HepG2 (cell line): Measurements from ENCODE around the gene SOX5. TPM values are rescaled to one million over a fixed set of nuclear protein-coding genes. Genes with fewer than 3 reads are reported as not detected.

ENCODE experiments used
- ATAC-seq: fragments of 200-7000 bp; cut with Tn5 transposase; 3 replicates; pipeline ENCODE4 v1.9.1; 2020; ENCODE audit warnings: mild to moderate bottlenecking, moderate library complexity
- BruUV-seq: library from RNA; stranded (reverse); fragments of 400-500 nt; replicated peaks from 2 replicates; lab custom pipeline; 2021; lab: Mats Ljungman, UMichigan
- CTCF ChIA-PET: fragments of 300-600 bp; formaldehyde crosslinking; extraction: SDS; loops from one replicate; lab custom pipeline; 2021; ENCODE audit warnings: low total read pairs, inconsistent platforms, low intra/inter-chr PET ratio; lab: Yijun Ruan, JAX
- POLR2A ChIA-PET: fragments of 350-600 bp; sonication (Branson Sonifier 250); formaldehyde crosslinking; loops from one replicate; lab custom pipeline; 2020; ENCODE audit warnings: antibody characterized with exemption, inconsistent platforms; lab: Yijun Ruan, JAX
- DNase-seq: peaks from one replicate; pipeline ENCODE4 v3.0.0-alpha.2; 2015; ENCODE audit warnings: low spot score
- FAIRE-seq: peaks from 3 replicates; lab custom pipeline; 2011; peaks lifted over from hg19 to GRCh38; lab: Jason Lieb, UNC
- H2AFZ ChIP-seq: one replicate; pipeline ENCODE4 v1.6.1; 2011; ENCODE audit warnings: low read length, inconsistent platforms
- H3K27ac ChIP-seq: fragments of 300-600 bp; 3 replicates; pipeline ENCODE4 v1.8.0; 2011; ENCODE audit warnings: mixed run types, mild to moderate bottlenecking, mixed read lengths, low read length, inconsistent platforms; ENCODE audit not compliant: insufficient read depth; ENCODE audit errors: extremely low read length
- H3K27me3 ChIP-seq, 2 experiments: fragments of 200-600 bp in 1 of 2; 2 replicates in 1 of 2; 3 replicates in 1 of 2; pipeline versions ENCODE4 v1.6.0 to v1.8.0; 2011; ENCODE audit warnings: low read length in 2 of 2, mild to moderate bottlenecking in 2 of 2, moderate library complexity in 2 of 2, inconsistent platforms in 1 of 2; ENCODE audit not compliant: insufficient read depth in 2 of 2, control insufficient read depth in 1 of 2
- H3K36me3 ChIP-seq, 2 experiments: fragments of 200-600 bp in 1 of 2; replicated peaks in 1 of 2; 2 replicates in 1 of 2; 3 replicates in 1 of 2; pipeline versions ENCODE4 v1.5.1 to v1.8.0; 2011; ENCODE audit warnings: low read length in 2 of 2, inconsistent platforms in 1 of 2; ENCODE audit not compliant: insufficient read depth in 2 of 2, control insufficient read depth in 1 of 2
- H3K4me1 ChIP-seq: 2 replicates; pipeline ENCODE4 v1.5.1; 2012; ENCODE audit warnings: low read length, inconsistent platforms; ENCODE audit not compliant: insufficient read depth
- H3K4me2 ChIP-seq: 2 replicates; pipeline ENCODE4 v1.6.0; 2011; ENCODE audit warnings: low read depth, low read length, inconsistent platforms
- H3K4me3 ChIP-seq, 3 experiments: fragments of 200-600 bp in 1 of 3; sonication (generic), shearing (Covaris generic) in 1 of 3; replicated peaks in 1 of 3; 2 replicates each; pipeline ENCODE4 v1.5.1; 2011 to 2016; ENCODE audit warnings: low read length in 3 of 3, inconsistent platforms in 2 of 3, low read depth in 2 of 3, mild to moderate bottlenecking in 2 of 3, control low read depth in 1 of 3, mixed read lengths in 1 of 3; ENCODE audit not compliant: insufficient read depth in 1 of 3
- H3K79me2 ChIP-seq: one replicate; pipeline ENCODE4 v1.6.1; 2011; ENCODE audit warnings: low read length, inconsistent platforms; ENCODE audit not compliant: insufficient read depth
- H3K9ac ChIP-seq: 2 replicates; pipeline ENCODE4 v1.6.0; 2011; ENCODE audit warnings: mild to moderate bottlenecking, low read depth, low read length, inconsistent platforms; ENCODE audit not compliant: insufficient read depth
- H3K9me3 ChIP-seq: 2 replicates; pipeline ENCODE4 v1.5.1; 2012; ENCODE audit warnings: mild to moderate bottlenecking, low read length
- H4K20me1 ChIP-seq: 2 replicates; pipeline ENCODE4 v1.6.0; 2011; ENCODE audit warnings: inconsistent platforms, mild to moderate bottlenecking, low read length, moderate library complexity; ENCODE audit not compliant: insufficient read depth
- ETV5 ChIP-seq: IDR thresholded peaks from 2 replicates; pipeline ENCODE4 v1.6.1; 2018; ENCODE audit warnings: missing biosample characterization, missing genetic modification reagents, inconsistent platforms, borderline replicate concordance
- KLF13 ChIP-seq: sonication (generic); formaldehyde crosslinking; IDR thresholded peaks from 2 replicates; pipeline ENCODE4 v1.4.0; 2020; ENCODE audit warnings: mild to moderate bottlenecking, missing genetic modification reagents
- KLF16 ChIP-seq, 2 experiments: sonication (generic) in 1 of 2; formaldehyde crosslinking in 1 of 2; IDR thresholded peaks; 2 replicates each; pipeline versions ENCODE4 v1.6.1 to v1.8.0; 2016 to 2023; ENCODE audit warnings: missing genetic modification reagents in 2 of 2, missing compliant biosample characterization in 1 of 2
- MTERF4 ChIP-seq: sonication (generic); formaldehyde crosslinking; IDR thresholded peaks from 2 replicates; pipeline ENCODE4 v1.8.0; 2023; ENCODE audit warnings: mild to moderate bottlenecking, missing genetic modification reagents
- PAX8 ChIP-seq: sonication (generic); formaldehyde crosslinking; IDR thresholded peaks from 2 replicates; pipeline ENCODE4 v1.8.0; 2022; ENCODE audit warnings: mild to moderate bottlenecking, missing genetic modification reagents, borderline replicate concordance
- YEATS4 ChIP-seq: sonication (generic); formaldehyde crosslinking; IDR thresholded peaks from 2 replicates; pipeline ENCODE4 v1.4.0; 2020; ENCODE audit warnings: missing genetic modification reagents, borderline replicate concordance
- WGBS: methylation state at CpG from one replicate; pipeline ENCODE4 v1.1.6; 2017; ENCODE audit warnings: low lambda C conversion rate; 5-methylcytosine and 5-hydroxymethylcytosine counted together
- in situ Hi-C: cut with HindIII; loops from 2 replicates; pipeline ENCODE4 v1.10.0; 2017; ENCODE audit warnings: low pct_unique_long_range_greater_than_20kb; ENCODE audit not compliant: extremely low pct_ligation_motif_present
- intact Hi-C: fragments of 100-400 bp; cut with micrococcal nuclease; formaldehyde crosslinking; loops from one replicate; pipeline ENCODE4 v1.10.0; 2022; ENCODE audit not compliant: unreplicated experiment
- polyA plus RNA-seq, 8 experiments: library from polyadenylated mRNA; depleted of rRNA in 3 of 8; stranded (reverse) in 7 of 8; unstranded in 1 of 8; fragments of >200 nt; fragmentation: Illumina TruSeq in 4 of 8; extraction: Trizol in 4 of 8; gene quantifications; 2 replicates each; pipeline versions ENCODE4 v1.2.1 to v1.2.3, GENCODE V29; 2011 to 2016; ENCODE audit warnings: low read depth in 4 of 8, missing spikeins in 1 of 8, mixed read lengths in 1 of 8; ENCODE audit not compliant: insufficient read depth in 1 of 8
- total RNA-seq, 5 experiments: library from RNA; depleted of rRNA; stranded (reverse); fragments of >200 nt; fragmentation: Illumina TruSeq; extraction: Trizol; gene quantifications; 2 replicates each; pipeline ENCODE4 v1.2.3, GENCODE V29; 2016; ENCODE audit warnings: low read depth in 1 of 5
- TF ChIP-seq, protein P1 (sequence below), 2 experiments: fragments of 450-650 bp in 1 of 2; sonication (generic) in 1 of 2; formaldehyde crosslinking in 1 of 2; IDR thresholded peaks; 2 replicates each; pipeline versions ENCODE4 v1.6.1 to v1.8.0; 2016 to 2022; ENCODE audit warnings: antibody characterized with exemption in 1 of 2, mild to moderate bottlenecking in 1 of 2, missing genetic modification reagents in 1 of 2
- TF ChIP-seq, protein P2 (sequence below): sonication (generic); formaldehyde crosslinking; IDR thresholded peaks from 2 replicates; pipeline ENCODE4 v1.9.0; 2021; ENCODE audit warnings: missing genetic modification reagents, borderline replicate concordance
- TF ChIP-seq, protein P3 (sequence below): sonication (generic); formaldehyde crosslinking; IDR thresholded peaks from 2 replicates; pipeline ENCODE4 v1.4.0; 2020; ENCODE audit warnings: mild to moderate bottlenecking, low read depth, missing genetic modification reagents

The SOX5 gene
- total and polyA plus RNA-seq, 2 of the 13 experiments (the other 11 are each of a cell fraction or from before 2014, with no cell fraction given), result 18.5 to 76.4 TPM

GRCh38 chr12:23781118-23781517 lies 168.4 kb downstream of the SOX5 start:
- FAIRE-seq, result no peak
- DNase-seq, result no peak
- ChIA-PET POLR2A (no interaction called here), CTCF (no interaction called here)
- no peaks in the 10 kb centered on the region for H3K9me3 ChIP-seq
- no peaks in the 10 kb centered on the region for H3K27me3 ChIP-seq
- no peak overlapping the region for H3K9ac ChIP-seq
- BruUV-seq, result no TSS peak
- H2AFZ ChIP-seq, result no peak overlapping the region
- in situ Hi-C loops (no loop called here), intact Hi-C loops (no loop called here)
- H3K4me3 ChIP-seq, result no peak overlapping the region
- H4K20me1 ChIP-seq, result no peaks in the 10 kb centered on the region
- peaks cover 0 to 19% of the 10 kb centered on the region in 2 experiments; a peak in 2 of 5 replicates for H3K36me3 ChIP-seq
- no peak overlapping the region for H3K4me2 ChIP-seq
- no peaks in the 10 kb centered on the region for H3K79me2 ChIP-seq
- no peak for ATAC-seq
- 89% methylated on average over 1 of the region's 1 CpG for WGBS
- H3K27ac ChIP-seq, result no peak overlapping the region
- H3K4me1 ChIP-seq, result no peaks in the 10 kb centered on the region
- TF ChIP-seq KLF13 (no peak), ETV5 (no peak), KLF16 (CRISPR knock-in tag; IDR thresholded peaks at IDR 0.05) (no peak), PAX8 (no peak), MTERF4 (CRISPR knock-in tag) (no peak), YEATS4 (no peak)
- TF ChIP-seq, protein P1, sequence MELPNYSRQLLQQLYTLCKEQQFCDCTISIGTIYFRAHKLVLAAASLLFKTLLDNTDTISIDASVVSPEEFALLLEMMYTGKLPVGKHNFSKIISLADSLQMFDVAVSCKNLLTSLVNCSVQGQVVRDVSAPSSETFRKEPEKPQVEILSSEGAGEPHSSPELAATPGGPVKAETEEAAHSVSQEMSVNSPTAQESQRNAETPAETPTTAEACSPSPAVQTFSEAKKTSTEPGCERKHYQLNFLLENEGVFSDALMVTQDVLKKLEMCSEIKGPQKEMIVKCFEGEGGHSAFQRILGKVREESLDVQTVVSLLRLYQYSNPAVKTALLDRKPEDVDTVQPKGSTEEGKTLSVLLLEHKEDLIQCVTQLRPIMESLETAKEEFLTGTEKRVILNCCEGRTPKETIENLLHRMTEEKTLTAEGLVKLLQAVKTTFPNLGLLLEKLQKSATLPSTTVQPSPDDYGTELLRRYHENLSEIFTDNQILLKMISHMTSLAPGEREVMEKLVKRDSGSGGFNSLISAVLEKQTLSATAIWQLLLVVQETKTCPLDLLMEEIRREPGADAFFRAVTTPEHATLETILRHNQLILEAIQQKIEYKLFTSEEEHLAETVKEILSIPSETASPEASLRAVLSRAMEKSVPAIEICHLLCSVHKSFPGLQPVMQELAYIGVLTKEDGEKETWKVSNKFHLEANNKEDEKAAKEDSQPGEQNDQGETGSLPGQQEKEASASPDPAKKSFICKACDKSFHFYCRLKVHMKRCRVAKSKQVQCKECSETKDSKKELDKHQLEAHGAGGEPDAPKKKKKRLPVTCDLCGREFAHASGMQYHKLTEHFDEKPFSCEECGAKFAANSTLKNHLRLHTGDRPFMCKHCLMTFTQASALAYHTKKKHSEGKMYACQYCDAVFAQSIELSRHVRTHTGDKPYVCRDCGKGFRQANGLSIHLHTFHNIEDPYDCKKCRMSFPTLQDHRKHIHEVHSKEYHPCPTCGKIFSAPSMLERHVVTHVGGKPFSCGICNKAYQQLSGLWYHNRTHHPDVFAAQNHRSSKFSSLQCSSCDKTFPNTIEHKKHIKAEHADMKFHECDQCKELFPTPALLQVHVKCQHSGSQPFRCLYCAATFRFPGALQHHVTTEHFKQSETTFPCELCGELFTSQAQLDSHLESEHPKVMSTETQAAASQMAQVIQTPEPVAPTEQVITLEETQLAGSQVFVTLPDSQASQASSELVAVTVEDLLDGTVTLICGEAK (IDR thresholded peaks at IDR 0.05), result no peak
- TF ChIP-seq, protein P1 (CRISPR knock-in tag; IDR thresholded peaks at IDR 0.05), result no peak
- TF ChIP-seq, protein P2, sequence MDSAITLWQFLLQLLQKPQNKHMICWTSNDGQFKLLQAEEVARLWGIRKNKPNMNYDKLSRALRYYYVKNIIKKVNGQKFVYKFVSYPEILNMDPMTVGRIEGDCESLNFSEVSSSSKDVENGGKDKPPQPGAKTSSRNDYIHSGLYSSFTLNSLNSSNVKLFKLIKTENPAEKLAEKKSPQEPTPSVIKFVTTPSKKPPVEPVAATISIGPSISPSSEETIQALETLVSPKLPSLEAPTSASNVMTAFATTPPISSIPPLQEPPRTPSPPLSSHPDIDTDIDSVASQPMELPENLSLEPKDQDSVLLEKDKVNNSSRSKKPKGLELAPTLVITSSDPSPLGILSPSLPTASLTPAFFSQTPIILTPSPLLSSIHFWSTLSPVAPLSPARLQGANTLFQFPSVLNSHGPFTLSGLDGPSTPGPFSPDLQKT, result no peak
- TF ChIP-seq, protein P3, sequence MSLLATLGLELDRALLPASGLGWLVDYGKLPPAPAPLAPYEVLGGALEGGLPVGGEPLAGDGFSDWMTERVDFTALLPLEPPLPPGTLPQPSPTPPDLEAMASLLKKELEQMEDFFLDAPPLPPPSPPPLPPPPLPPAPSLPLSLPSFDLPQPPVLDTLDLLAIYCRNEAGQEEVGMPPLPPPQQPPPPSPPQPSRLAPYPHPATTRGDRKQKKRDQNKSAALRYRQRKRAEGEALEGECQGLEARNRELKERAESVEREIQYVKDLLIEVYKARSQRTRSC (CRISPR knock-in tag), result no peak
